IPS-11a (cell line): Measurements from ENCODE around the gene M1AP.

Experiments used
- H3K4me3 ChIP-seq: one replicate; pipeline ENCODE4 v1.5.1; 2013; ENCODE audit warnings: low read depth, low read length, control low read depth

M1AP gene

DNA sequence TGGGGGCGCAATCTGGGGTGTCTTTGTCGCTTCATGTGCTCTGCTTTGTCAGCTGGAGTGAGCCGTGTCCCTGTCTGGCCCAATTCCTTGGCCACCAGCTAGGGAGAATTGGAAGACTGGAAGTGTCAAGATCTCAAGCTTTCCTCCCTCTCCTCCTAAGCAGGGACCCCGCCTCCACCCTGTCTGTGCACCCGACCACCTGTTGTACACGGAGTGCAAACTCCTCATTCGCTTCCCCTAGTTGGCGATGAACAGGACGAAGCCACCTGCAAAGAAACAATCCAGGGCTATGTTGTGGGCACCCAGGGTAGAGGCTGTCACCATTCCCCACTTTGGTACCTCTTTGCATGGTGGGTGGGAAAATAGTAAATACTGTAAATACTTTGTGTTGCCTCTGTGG lies 120.4 kb downstream of the M1AP start:
- H3K4me3 ChIP-seq, result no peak overlapping the region

DNA sequence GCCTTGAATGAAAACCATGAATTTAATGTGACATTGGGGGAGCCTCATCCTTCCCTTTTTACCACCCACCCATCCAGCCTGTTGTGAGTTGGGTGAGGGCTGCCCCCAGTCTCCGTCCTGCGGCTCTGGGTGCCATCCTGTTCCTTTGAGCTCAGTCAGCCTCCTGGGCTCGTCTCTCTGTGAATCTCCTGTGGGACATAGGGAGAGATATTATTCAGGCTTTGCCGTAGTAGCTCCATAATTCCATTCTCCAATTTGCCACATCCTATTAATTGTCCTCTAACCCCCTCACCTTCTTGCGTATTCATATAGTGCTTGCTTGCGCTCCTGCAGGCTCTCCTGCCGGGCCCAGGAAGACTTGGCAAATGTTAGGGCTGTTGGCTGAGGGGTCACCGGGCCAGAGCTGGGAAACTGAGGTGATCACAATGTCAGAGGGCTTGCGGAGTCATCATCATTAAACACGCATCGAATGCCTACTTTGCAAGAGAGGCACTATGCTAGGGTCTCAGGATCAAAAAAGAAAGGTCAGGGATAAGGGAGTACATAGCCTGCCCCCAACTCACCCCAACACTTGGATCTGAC lies 121.4 kb downstream of the M1AP start:
- H3K4me3 ChIP-seq, result no peak overlapping the region

DNA sequence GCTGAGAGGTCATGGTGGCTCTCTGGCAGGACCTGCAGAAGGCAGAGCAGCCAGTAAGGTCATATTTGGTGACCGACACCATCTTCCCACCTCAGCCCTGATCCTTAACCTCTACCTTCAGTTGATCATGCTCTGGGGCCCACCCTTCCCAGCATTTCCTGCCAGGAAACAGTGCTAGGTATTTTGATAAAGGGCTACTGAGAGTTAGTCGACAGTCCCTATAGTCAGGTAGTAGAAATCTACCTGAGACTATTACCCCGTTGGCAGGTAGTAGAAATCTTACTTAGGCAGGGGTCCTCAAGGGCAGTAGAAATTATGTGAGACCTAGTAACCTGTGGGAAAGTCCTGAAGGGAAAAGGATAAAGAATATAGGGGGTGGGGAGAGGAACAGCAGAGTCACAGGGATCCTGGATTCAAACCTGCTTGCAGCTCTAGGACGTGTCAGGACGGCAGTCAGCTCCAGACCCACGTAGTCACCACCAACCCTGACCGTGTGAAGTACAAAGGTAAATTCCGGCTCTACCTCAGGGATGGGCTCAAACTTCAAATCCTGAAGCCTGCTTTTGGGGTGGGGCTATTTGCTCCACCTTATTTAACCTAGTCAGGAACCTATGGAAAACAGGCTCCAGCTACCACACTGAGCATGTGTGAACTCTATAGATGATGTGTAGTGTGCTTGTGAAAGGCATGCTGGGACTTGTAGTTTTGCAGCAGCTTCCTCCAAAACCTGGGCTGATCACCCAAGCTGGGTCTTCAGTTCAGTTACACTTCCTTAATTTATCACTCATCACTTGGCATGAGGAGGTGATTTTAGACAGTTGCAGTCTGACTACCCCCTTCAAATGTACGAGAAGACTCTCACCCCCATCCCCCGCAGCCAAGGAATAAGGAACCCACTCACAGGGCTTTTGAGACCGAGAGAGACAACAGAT lies 122.1 kb downstream of the M1AP start, which contains the start of gene DQX1:
Gene DQX1, minus strand, starts transcription at position 515 of the 932 bp plus-strand sequence. Its CDS starts 502 bp downstream, at position 13.
- no peak within 1 kb of the TSS for H3K4me3 ChIP-seq

DNA sequence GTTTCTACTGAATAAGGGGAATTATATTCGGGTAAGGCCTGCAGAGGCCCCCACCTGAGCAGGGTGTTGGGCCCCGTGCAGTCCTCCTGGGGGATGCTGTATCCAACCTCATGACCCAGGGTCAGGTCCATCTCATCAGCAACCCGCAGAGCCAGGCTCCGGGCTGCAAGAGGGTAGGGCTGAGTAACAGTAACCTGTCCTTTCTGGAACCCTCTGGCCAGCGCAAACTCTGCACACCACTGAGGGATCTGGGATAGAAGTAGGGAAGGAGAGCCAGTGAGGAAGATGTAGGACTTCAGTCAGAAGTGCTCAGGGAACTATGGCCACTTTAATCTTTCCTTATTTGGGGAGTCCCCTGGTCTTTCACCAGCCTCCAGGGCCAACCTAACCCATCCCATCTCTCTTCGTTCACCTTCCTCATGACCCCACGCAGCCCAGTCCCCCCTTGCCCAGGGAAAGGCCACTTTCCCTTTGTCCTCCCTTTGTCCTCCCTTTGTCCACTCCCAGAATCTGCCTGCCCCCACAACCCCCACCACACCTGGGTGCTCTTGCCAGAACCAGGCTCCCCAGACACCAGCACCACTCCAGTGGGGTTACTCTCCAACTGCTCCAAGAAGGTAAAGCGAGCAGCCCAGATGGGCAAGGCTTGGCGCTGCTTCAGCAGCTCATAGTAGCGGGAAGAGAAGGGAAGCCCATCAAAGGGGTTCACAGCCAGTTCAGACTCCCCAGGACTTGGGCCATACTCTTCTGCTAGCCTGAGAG lies 123.0 kb downstream of the M1AP start:
- no peak overlapping the region for H3K4me3 ChIP-seq

DNA sequence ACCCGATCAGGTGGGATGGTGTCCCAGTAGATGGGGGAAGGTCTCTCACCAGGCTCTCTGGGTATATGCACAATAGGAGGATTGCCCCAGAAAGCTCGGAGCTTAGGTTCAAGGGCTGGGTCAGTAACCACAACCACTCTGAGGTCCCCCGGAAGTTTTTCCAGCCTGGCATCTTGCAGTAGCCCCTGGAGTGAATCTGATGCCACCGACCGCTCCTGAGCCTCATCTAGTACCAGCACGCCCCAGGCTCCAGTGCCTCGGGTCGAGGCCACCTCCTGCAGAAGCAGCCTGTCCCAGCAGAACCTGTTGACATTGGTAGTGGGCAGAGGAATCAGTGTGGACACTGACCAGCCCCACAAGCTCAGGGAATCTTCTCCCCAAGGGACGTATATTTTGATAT lies 124.1 kb downstream of the M1AP start:
- no peak overlapping the region for H3K4me3 ChIP-seq

DNA sequence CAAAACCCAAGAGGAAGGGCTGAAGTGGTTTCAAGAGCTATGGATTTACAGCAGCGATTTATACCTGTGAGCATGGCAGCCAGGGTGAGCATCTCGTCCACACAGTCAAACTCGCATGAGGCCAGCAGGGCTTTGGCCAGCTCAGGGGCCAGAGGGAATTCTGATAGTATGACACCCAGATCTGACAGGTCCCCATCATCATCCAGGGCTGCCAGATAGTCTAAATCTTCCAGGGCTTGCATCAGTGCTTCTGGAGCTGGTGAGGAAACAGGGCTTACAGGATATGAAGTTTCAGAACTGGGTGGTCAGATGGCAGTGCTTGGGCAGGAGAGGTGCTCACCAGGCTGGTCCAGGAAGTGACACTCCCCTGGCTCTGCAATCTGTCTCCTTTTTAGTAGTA lies 125.6 kb downstream of the M1AP start:
- H3K4me3 ChIP-seq, result no peak overlapping the region

DNA sequence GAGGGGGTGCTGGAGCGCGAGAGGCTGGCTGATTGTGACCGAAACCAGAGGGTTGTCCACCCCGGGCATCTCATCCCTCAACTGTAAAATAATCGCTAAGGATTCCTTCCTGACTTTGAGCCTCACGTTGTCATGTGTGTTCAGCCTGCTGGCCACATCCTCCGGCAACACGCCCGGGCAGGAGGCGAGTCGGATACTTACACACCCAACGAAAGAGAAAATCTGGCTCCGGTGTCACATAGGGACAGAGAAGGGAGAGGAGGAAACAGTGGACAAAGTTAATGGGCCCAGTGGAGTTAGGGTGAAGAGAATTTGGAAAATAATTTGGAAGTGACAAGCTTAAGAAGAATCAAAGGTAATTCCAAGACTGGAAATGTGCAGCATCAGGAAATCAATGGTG lies 131.5 kb downstream of the M1AP start:
- H3K4me3 ChIP-seq, result no peak overlapping the region

DNA sequence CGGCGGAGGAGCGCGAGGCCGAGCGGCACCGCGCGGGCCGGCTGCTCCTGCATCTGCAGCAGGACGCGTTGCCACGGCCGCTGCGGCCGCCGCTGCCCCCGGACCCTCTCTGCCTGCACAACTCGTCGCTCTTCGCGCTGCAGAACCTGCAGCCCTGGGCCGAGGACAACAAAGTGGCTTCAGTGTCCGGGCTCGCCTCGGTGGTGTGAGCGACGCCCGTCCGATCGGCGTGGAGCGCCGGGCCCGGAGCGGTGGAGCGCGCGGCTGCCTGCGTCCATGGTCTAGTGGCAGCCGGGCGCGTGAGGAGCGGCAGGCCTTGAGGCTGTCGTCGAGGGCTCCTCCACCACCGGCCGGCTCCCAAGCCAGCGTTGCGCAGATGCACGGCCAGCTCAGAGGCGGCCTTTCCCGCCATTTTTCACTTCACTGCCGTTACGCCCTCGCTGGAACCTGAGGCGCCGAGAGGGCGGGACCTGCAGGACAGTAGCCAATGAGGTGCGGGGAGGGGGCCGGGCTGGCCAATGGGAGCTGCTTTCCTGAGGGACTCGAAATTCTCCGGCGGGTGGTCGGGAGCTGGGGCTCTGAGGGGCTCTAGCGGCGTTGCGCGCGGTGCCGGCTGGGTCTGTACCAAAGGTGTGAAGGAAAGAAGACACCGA lies 132.0 kb downstream of the M1AP start:
- H3K4me3 ChIP-seq, result no peak overlapping the region

DNA sequence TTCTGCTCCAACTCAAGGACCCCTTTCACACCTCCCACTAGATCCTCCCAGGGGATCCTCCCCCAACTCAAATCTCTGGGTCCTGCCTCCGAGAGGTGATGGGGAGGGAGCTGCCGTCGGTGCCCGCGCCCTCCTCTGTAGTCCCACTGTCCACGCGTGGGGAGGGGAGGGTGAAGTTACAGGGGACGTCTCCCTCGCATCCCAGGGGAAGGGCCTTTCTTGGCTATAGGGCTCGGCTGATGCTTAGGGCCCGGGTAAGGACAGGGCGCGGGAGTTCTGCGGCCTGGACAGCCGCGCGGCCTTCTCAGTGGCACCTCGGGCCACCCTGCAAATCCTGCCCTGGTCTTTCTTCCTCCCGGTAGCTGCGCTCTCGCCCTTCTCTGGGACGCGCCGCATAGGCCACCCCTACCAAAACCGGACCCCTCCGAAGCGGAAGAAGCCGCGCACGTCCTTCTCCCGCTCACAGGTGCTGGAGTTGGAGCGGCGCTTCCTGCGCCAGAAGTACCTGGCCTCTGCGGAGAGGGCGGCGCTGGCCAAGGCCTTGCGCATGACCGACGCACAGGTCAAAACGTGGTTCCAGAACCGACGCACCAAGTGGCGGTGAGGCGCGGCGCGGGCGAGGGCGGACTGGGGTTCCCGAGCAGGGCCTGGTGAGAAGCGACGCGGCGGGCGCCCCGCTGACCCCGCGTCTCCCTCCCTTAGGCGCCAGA lies 132.7 kb downstream of the M1AP start:
- H3K4me3 ChIP-seq, result no peak overlapping the region

DNA sequence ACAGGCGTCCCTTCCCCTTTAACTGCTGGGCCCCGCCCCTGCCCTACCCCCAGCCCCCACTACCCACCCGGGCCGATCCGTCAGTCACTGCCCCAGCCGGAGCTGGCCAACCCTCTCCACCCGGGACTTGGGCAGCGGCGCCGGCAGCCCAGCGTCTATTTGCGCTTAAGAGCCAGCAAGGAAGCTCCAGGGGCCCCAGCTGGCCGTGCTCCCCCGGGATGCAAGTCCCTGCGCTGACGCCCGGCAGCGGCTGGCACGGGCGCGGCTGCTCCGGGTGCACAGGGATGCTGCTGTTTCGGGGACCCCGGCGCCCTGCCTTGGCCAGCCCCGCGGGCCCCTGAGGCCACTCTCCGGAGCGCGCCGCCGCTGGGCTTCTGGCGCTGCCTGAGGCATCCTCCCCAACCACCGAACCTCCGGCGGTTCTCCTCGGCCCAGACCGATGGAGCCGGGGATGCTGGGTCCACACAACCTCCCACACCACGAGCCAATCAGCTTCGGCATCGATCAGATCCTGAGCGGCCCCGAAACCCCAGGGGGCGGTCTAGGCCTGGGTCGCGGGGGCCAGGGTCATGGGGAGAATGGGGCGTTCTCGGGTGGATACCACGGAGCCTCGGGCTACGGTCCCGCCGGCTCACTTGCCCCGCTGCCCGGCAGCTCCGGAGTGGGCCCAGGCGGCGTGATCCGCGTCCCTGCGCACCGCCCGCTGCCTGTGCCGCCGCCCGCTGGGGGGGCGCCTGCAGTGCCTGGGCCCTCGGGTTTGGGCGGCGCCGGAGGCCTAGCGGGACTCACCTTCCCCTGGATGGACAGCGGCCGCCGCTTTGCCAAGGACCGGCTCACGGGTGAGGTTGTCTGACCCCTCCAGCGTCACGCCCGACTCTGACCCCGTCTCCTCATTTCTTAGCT lies 133.5 kb downstream of the M1AP start, which contains the start of gene TLX2:
Gene TLX2, plus strand, starts transcription at position 83 of the 903 bp plus-strand sequence. Its CDS starts 357 bp downstream, at position 440.
- H3K4me3 ChIP-seq, result peak within 1 kb of the TSS; percentile 20

DNA sequence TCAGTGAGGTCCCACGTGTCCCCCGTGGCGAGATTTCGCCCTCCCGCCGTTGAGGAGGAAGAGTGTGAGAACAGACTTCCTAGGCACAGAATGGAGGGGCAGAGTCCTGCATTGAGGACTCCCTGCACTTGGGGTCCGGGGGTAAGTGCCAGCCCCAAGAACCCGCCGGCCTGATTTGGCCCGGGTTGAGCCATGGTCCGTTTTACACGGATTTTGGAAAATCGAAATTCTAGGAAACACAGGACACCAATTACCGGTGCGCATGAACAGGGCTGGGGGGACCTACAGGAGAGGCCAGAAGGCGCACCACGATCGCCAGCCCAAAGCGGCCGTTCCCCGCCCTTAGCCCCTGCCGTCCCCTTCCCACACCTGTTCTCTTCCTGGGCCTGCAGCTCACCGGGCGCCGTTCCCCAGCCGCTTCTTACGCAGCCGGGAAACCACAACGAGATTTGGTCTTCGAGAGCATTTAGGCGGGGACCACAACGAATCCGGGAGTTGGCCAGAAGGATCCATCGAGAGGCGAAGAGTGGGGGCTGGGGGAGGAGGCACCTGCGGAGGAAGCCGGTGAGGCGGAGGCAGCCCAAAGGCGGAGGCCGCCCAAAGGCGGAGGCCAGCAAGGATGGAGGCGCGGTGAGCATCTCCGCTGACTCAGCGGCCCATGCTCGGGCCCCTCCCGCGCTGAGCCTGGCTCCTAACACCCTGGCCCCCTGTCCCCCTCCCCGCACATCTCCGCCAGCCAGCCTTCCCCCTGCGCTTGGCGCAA lies 134.3 kb downstream of the M1AP start:
- H3K4me3 ChIP-seq, result peak overlapping the region; percentile 20

DNA sequence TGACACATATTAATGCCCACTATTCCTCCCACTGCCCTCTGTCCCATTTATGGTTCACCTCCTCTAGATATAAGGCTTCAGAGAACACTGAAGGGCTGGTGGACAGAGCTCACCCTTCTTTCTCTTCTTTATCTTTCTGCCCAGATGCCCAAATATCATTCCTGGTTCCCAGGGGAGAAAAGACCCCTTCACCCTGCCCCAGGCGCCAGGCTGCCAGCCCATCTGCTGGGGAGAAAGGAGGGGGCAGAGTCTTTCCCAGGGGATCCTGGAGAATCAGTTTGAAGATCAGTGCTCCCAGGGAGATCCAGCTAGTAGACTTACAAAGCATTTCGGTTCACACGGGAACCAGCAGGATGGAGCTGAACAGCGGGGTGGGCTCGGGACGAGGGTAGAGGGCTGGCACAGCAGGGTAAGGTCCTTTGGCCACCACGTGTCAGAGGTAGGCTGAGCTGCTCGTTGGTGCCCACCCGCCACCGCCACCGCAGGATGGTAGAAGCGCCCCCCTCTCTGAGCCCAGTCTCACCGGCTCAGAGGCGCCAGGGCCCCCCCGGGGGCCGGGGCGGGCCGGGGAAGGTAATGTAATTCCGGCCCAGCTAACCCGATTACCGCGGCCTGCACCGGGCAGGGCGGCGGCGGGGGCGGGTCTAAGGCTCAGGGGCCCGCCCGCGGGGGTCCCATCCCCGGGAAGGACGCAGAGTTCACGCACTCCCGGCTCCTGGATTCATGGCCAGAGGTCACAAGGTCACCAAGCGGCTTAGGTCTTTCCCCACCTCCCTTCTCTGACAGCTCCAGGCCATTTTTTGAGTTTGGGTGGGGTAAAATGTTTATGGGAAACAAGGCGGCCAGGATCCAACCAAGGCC lies 135.2 kb downstream of the M1AP start:
- no peak overlapping the region for H3K4me3 ChIP-seq

DNA sequence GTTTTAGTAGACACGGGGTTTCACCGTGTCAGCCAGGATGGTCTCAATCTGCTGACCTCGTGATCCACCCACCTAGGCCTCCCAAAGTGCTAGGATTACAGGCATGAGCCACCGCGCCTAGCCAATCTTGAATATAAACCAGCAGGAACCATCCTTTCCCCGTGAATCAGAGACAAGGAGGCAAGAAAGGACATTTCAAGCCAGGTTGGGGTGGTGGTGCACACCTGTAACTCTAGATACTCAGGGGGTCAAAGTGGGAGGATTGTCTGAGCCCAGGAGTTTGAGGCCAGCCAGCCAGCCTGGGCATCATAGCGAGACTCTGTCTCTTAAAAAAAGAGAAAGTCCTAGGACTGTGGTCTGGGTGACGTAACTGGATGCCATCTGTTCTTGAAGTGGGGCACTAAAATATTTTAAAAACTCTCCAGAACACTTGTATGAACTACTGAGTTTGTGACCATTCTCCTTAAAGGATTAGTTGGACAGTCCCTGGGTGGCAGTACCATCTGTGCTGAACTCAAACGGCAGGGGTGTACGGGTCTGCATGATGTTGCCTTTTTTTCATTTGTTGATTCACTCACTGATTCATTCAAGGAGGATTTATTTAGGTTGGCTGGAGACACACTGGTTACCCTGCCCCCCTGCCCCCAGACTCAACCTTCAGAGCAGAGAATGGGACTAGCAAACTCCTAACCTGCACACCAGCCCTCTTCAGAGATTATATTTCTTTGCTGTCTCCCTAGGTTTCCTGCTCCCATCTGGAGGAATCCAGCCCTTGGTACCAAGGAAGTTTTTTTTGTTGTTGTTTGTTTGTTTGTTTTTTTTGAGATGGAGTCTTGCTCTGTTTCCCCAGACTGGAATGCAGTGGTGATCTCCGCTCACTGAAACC lies 136.8 kb downstream of the M1AP start:
- H3K4me3 ChIP-seq, result no peak overlapping the region

DNA sequence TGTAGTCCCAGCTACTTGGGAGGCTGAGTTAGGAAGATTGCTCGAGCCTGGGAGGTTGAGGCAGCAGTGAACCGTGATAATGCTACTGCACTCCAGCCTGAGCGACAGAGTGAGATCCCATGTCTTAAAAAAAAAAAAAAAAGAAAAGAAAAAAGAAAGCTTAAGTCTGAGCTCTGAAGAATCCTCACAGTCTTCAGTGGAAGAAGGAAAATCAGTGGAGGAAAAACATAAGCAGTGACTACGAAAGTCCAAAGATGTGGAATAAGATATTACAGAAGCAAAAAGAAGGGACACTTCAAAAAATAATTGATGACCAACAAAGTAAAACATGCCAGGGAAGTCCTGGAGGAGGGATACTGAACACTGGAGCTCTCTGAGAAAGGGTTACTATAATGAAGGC lies 137.9 kb downstream of the M1AP start:
- H3K4me3 ChIP-seq, result no peak overlapping the region

DNA sequence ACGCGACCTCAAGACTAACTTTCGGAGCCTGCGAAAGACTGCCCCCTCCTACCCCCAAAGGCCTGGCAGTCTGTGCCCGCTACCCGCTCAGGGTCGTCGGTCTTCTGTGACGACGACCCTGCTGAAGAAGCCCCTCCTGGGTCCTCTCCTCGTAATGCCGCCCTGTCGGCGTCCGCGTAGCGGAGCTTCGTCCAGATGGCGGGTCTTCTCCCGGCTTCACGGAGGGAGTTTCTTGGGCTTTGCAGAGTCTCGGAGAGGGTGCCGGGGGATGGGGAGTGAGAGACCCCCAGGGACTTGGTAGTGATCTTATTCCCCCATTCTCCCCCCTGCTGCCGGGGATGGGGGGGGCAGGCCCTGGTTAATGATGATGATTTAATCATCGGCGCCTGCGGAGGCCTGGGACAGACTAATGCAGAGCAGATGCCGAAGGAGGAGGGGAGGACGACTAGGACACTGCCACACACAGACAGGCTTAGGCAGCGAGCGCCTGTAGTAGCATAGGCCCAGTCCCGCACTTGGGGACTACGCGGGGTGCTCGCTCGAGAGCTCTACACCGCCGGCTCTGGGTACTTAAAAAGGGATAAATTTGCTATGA lies 140.1 kb downstream of the M1AP start:
- H3K4me3 ChIP-seq, result peak overlapping the region; percentile 99
